Measurements from ENCODE around the gene RAD17.
"Not testable (repeated sequence)": the region's sequence is repeated elsewhere in the genome, so short reads cannot be mapped to it uniquely, and the experiment has no call there.

Gene RAD17

GRCh38 chr5:69369340-69370121, at the start of gene RAD17, which contains the start of the genes AK6 and TAF9:
TSS of gene RAD17 (plus strand) at chr5:69369818. CDS start at chr5:69372209, 2,391 bp downstream.
TSS of gene AK6 (minus strand) at chr5:69369520. CDS start at chr5:69369490, 30 bp downstream.
TSS of gene TAF9 (minus strand) at chr5:69369520. CDS start at chr5:69365737, 3,783 bp downstream.
- CTCF ChIA-PET, result interaction anchor here (1.1 to 1.5 kb wide), 2 partner anchors 237 to 276 kb away, joined by 3 to 9 read pairs; partner anchors contain the start of gene SLC30A5
- peak within 1 kb of the TSS; percentile 90 for H3K4me3 ChIP-seq (ENCODE audit: low read depth, low read length)
- peak; percentile 23 for DNase-seq (ENCODE audit: low read depth, low spot score)
- TF ChIP-seq CTCF (IDR thresholded peaks at IDR 0.05; ENCODE audit: insufficient read depth, low read length, missing control alignments), result no peak
- POLR2A ChIA-PET, result interaction anchor here (0.6 to 1.0 kb wide), 3 partner anchors 10 to 135 kb away, joined by 3 read pairs; partner anchors contain the start of gene CDK7

GRCh38 chr5:69326365-69326764, 43.3 kb upstream of the RAD17 start:
- TF ChIP-seq CTCF (IDR thresholded peaks at IDR 0.05; ENCODE audit: insufficient read depth, low read length, missing control alignments), result no peak
- POLR2A ChIA-PET, result no interaction called here
- no peak overlapping the region for H3K4me3 ChIP-seq (ENCODE audit: low read depth, low read length)
- no peak for DNase-seq (ENCODE audit: low read depth, low spot score)
- CTCF ChIA-PET, result interaction anchor here (2.7 kb wide), 1 partner anchor 8 kb away, joined by 10 read pairs; no protein-coding TSS in a partner anchor

GRCh38 chr5:69329905-69330489, 39.6 kb upstream of the RAD17 start:
- no peak for DNase-seq (ENCODE audit: low read depth, low spot score)
- no peak overlapping the region for H3K4me3 ChIP-seq (ENCODE audit: low read depth, low read length)
- ChIA-PET CTCF (no interaction called here), POLR2A (no interaction called here)
- TF ChIP-seq CTCF (IDR thresholded peaks at IDR 0.05; ENCODE audit: insufficient read depth, low read length, missing control alignments), result no peak

GRCh38 chr5:69331528-69332445, 37.8 kb upstream of the RAD17 start:
- ChIA-PET CTCF (interaction anchor here (1.1 to 1.4 kb wide), 2 partner anchors 152 to 238 kb away, joined by 4 to 11 read pairs; partner anchors contain the start of gene SLC30A5), POLR2A (interaction anchor here (1.0 kb wide), 1 partner anchor 129 kb away, joined by 6 read pairs; no protein-coding TSS in a partner anchor)
- no peak for TF ChIP-seq CTCF (IDR thresholded peaks at IDR 0.05; ENCODE audit: insufficient read depth, low read length, missing control alignments)
- no peak for DNase-seq (ENCODE audit: low read depth, low spot score)
- H3K4me3 ChIP-seq (ENCODE audit: low read depth, low read length), result peak overlapping the region; percentile 69

- CTCF ChIA-PET, result interaction anchor here (0.7 to 4.2 kb wide), 21 partner anchors 8 to 291 kb away, joined by 3 to 54 read pairs (median 6); partner anchors contain the start of genes CCNB1, CDK7 and SLC30A5
Measured at GRCh38 chr5:69333668-69334315, 35.8 kb upstream of the RAD17 start.

More at GRCh38 chr5:69333668-69334315, 35.8 kb upstream of the RAD17 start:
- H3K4me3 ChIP-seq (ENCODE audit: low read depth, low read length); DNase-seq (ENCODE audit: low read depth, low spot score): not testable (repeated sequence)
- POLR2A ChIA-PET, result interaction anchor here (1.2 kb wide), 1 partner anchor 12 kb away, joined by 3 read pairs; no protein-coding TSS in a partner anchor
